IMR-90 (cell line): ENCODE data around the gene RAP1GAP. TPM values are rescaled to one million over a fixed set of nuclear protein-coding genes. Genes with fewer than 3 reads are reported as not detected.
"Not testable (repeated sequence)": the region's sequence is repeated elsewhere in the genome, so short reads cannot be mapped to it uniquely, and the experiment has no call there.

Experiments used
- ATAC-seq: fragments of 200-7000 bp; cut with Tn5 transposase; 2 replicates; pipeline ENCODE4 v1.9.1; 2020; ENCODE audit warnings: low read depth, mild to moderate bottlenecking, moderate library complexity
- BruUV-seq: library from RNA; stranded (reverse); fragments of 400-500 nt; replicated peaks from 2 replicates; lab custom pipeline; 2021; lab: Mats Ljungman, UMichigan
- CTCF ChIA-PET: fragments of 300-600 bp; formaldehyde crosslinking; extraction: SDS; loops from one replicate; lab custom pipeline; 2021; ENCODE audit warnings: antibody characterized with exemption; lab: Yijun Ruan, JAX
- POLR2A ChIA-PET: fragments of 300-600 bp; sonication (Branson Sonifier 250); formaldehyde crosslinking; loops from one replicate; lab custom pipeline; 2022; ENCODE audit warnings: antibody characterized with exemption; ENCODE audit not compliant: unreplicated experiment; lab: Charles Lee
- DNase-seq: peaks from one replicate; pipeline ENCODE4 v3.0.0; 2013
- H2AFZ ChIP-seq: replicated peaks from 2 replicates; pipeline ENCODE3; 2013; ENCODE audit warnings: low read length, mild to moderate bottlenecking; ENCODE audit not compliant: poor library complexity
- H2AK5ac ChIP-seq: 2 replicates; pipeline ENCODE4 v1.6.1; 2013; ENCODE audit warnings: low read depth, low read length, inconsistent platforms
- H2AK9ac ChIP-seq: replicated peaks from 2 replicates; pipeline ENCODE3; 2013; ENCODE audit warnings: mild to moderate bottlenecking, low read depth, low read length, moderate library complexity; ENCODE audit not compliant: poor library complexity
- H2BK120ac ChIP-seq: 2 replicates; pipeline ENCODE4 v1.6.1; 2013; ENCODE audit warnings: low read depth, low read length, inconsistent platforms
- H2BK15ac ChIP-seq: 3 replicates; pipeline ENCODE4 v1.6.1; 2013; ENCODE audit warnings: low read depth, low read length, inconsistent platforms
- H2BK20ac ChIP-seq: 2 replicates; pipeline ENCODE4 v1.6.1; 2013; ENCODE audit warnings: low read depth, mild to moderate bottlenecking, inconsistent platforms, low read length, moderate library complexity
- H2BK5ac ChIP-seq: 2 replicates; pipeline ENCODE4 v1.6.1; 2013; ENCODE audit warnings: mild to moderate bottlenecking, low read depth, low read length, inconsistent platforms; ENCODE audit not compliant: poor library complexity, severe bottlenecking
- H3K14ac ChIP-seq: replicated peaks from 2 replicates; pipeline ENCODE4 v1.6.1; 2013; ENCODE audit warnings: low read depth, low read length, inconsistent platforms
- H3K18ac ChIP-seq: 2 replicates; pipeline ENCODE4 v1.6.1; 2013; ENCODE audit warnings: low read depth, low read length, control low read depth
- H3K23ac ChIP-seq: 2 replicates; pipeline ENCODE4 v1.6.1; 2013; ENCODE audit warnings: low read depth, low read length, inconsistent platforms
- H3K27ac ChIP-seq: 2 replicates; pipeline ENCODE4 v1.5.1; 2013; ENCODE audit warnings: mild to moderate bottlenecking, control low read depth, low read length; ENCODE audit not compliant: insufficient read depth
- H3K27me3 ChIP-seq: 2 replicates; pipeline ENCODE4 v1.6.1; 2013; ENCODE audit warnings: low read length; ENCODE audit not compliant: control insufficient read depth, insufficient read depth
- H3K36me3 ChIP-seq: 2 replicates; pipeline ENCODE4 v1.6.1; 2013; ENCODE audit warnings: low read length, mixed read lengths; ENCODE audit not compliant: control insufficient read depth, insufficient read depth
- H3K4ac ChIP-seq: 2 replicates; pipeline ENCODE4 v1.6.1; 2013; ENCODE audit warnings: low read depth, low read length, inconsistent platforms
- H3K4me1 ChIP-seq: 2 replicates; pipeline ENCODE4 v1.6.1; 2013; ENCODE audit warnings: low read length, mixed read lengths; ENCODE audit not compliant: control insufficient read depth, insufficient read depth
- H3K4me2 ChIP-seq: 2 replicates; pipeline ENCODE4 v1.6.1; 2013; ENCODE audit warnings: low read depth, mild to moderate bottlenecking, control low read depth, low read length, moderate library complexity
- H3K4me3 ChIP-seq: 2 replicates; pipeline ENCODE4 v1.5.1; 2013; ENCODE audit warnings: low read depth, mild to moderate bottlenecking, control low read depth, low read length, moderate library complexity; ENCODE audit not compliant: insufficient read depth
- H3K56ac ChIP-seq: 2 replicates; pipeline ENCODE4 v1.6.1; 2013; ENCODE audit warnings: low read length, inconsistent platforms; ENCODE audit not compliant: insufficient read depth; ENCODE audit errors: extremely low read depth
- H3K79me1 ChIP-seq, 2 experiments: 2 replicates each; pipeline ENCODE4 v1.6.1; 2013; ENCODE audit warnings: low read length in 2 of 2, inconsistent platforms in 1 of 2, low read depth in 1 of 2
- H3K9ac ChIP-seq: 2 replicates; pipeline ENCODE4 v1.6.1; 2013; ENCODE audit warnings: low read depth, low read length, control low read depth
- H3K9me1 ChIP-seq: 2 replicates; pipeline ENCODE4 v1.6.1; 2013; ENCODE audit warnings: low read length, inconsistent platforms; ENCODE audit not compliant: insufficient read depth
- H3K9me3 ChIP-seq: 2 replicates; pipeline ENCODE4 v1.6.1; 2013; ENCODE audit warnings: low read length; ENCODE audit not compliant: control insufficient read depth, insufficient read depth
- H4K20me1 ChIP-seq: 2 replicates; pipeline ENCODE4 v1.6.1; 2013; ENCODE audit warnings: low read length, inconsistent platforms; ENCODE audit not compliant: insufficient read depth
- H4K5ac ChIP-seq: 2 replicates; pipeline ENCODE4 v1.6.1; 2013; ENCODE audit warnings: mild to moderate bottlenecking, low read depth, low read length, control low read depth
- H4K8ac ChIP-seq, 2 experiments: 2 replicates each; pipeline ENCODE4 v1.6.1; 2013; ENCODE audit warnings: low read depth in 2 of 2, low read length in 2 of 2, control low read depth in 1 of 2, inconsistent platforms in 1 of 2
- H4K91ac ChIP-seq: 2 replicates; pipeline ENCODE4 v1.6.1; 2013; ENCODE audit warnings: low read depth, low read length, inconsistent platforms; ENCODE audit not compliant: insufficient read depth
- WGBS, 2 experiments: methylation state at CpG; one replicate each; pipeline versions ENCODE4 v1.1.5 to v1.1.7; 2013; ENCODE audit warnings: missing lambda C conversion rate in 2 of 2; ENCODE audit not compliant: insufficient read length in 1 of 2; ENCODE audit errors: extremely low coverage in 2 of 2; 5-methylcytosine and 5-hydroxymethylcytosine counted together
- dilution Hi-C: fragments of 300-500 bp; cut with HindIII; formaldehyde crosslinking; loops from one replicate; pipeline ENCODE4 v1.14.3; 2018; ENCODE audit warnings: low sequenced_read_pairs; ENCODE audit not compliant: unreplicated experiment
- in situ Hi-C: fragments of 300-500 bp; cut with MboI; formaldehyde crosslinking; loops from 3 replicates; pipeline ENCODE4 v1.14.3; 2019; ENCODE audit warnings: low sequenced_read_pairs, inconsistent platforms, mixed read lengths
- intact Hi-C: fragments of 100-400 bp; cut with micrococcal nuclease; formaldehyde crosslinking; loops from 2 replicates; pipeline ENCODE4 v1.10.0; 2022
- polyA plus RNA-seq, 3 experiments: library from polyadenylated mRNA; depleted of rRNA; stranded (reverse); fragments of >200 nt; gene quantifications; 2 replicates each; pipeline ENCODE4 v1.2.3, GENCODE V29; 2012; ENCODE audit warnings: low replicate concordance in 1 of 3
- total RNA-seq: library from RNA; depleted of rRNA; stranded (reverse); fragments of >200 nt; gene quantifications from 2 replicates; pipeline ENCODE4 v1.2.3, GENCODE V29; 2012

RAP1GAP gene
- total and polyA plus RNA-seq, 2 of the 4 experiments (the other 2 are of a cell fraction) = under 0.01 to 0.10 TPM

- H3K9me1 ChIP-seq, H3K18ac ChIP-seq, H3K9me3 ChIP-seq, H2BK5ac ChIP-seq, intact Hi-C loops, H3K4ac ChIP-seq, H2AK9ac ChIP-seq, BruUV-seq, H2BK15ac ChIP-seq, ATAC-seq, H3K27ac ChIP-seq, H4K8ac ChIP-seq, H3K23ac ChIP-seq, CTCF ChIA-PET, H4K5ac ChIP-seq, H2BK20ac ChIP-seq, in situ Hi-C loops, H3K4me3 ChIP-seq, H4K91ac ChIP-seq, H2AK5ac ChIP-seq, H3K4me1 ChIP-seq, dilution Hi-C loops, H2AFZ ChIP-seq, POLR2A ChIA-PET, H3K56ac ChIP-seq, H3K4me2 ChIP-seq, H3K9ac ChIP-seq, H2BK120ac ChIP-seq, H3K36me3 ChIP-seq, H3K79me1 ChIP-seq, H3K14ac ChIP-seq, DNase-seq: not testable (repeated sequence)
- peaks cover 20% of the 10 kb centered on the region; the same call in 1 of the 2 replicates for H4K20me1 ChIP-seq
- WGBS, 2 experiments = 88% methylated on average over 3 of the region's 7 CpGs; no CpG with 5 or more reads in 1 of the 2 experiments
- H3K27me3 ChIP-seq = peaks cover 24% of the 10 kb centered on the region
These were observed 4.7 kb upstream of the RAP1GAP start for GRCh38 chr1:21673853-21674252.
